SU-DHL-6 (cell line): ENCODE results near the gene GALNT12.

Source experiments
- H2AFZ ChIP-seq: fragments of 200-600 bp; sonication (generic); 2 replicates; pipeline ENCODE4 v1.6.1; 2014; ENCODE audit warnings: low read depth, mild to moderate bottlenecking, moderate library complexity, mixed read lengths, antibody characterized with exemption, low read length; ENCODE audit not compliant: severe bottlenecking
- H3F3A ChIP-seq: fragments of 200-600 bp; shearing (Covaris generic); 2 replicates; pipeline ENCODE4 v1.6.0; 2016; ENCODE audit warnings: antibody characterized with exemption, mild to moderate bottlenecking; ENCODE audit not compliant: insufficient read depth
- H3K27ac ChIP-seq: fragments of 200-600 bp; sonication (generic); 2 replicates; pipeline ENCODE4 v1.5.1; 2016; ENCODE audit warnings: low read depth, mild to moderate bottlenecking, low read length, moderate library complexity, mixed read lengths
- H3K27me3 ChIP-seq: fragments of 200-600 bp; sonication (generic), shearing (Covaris generic); 2 replicates; pipeline ENCODE4 v1.6.0; 2014; ENCODE audit warnings: mild to moderate bottlenecking, low read length
- H3K36me3 ChIP-seq: fragments of 200-600 bp; sonication (generic); 2 replicates; pipeline ENCODE4 v1.6.1; 2014; ENCODE audit warnings: mild to moderate bottlenecking, low read length, mixed read lengths
- H3K4me2 ChIP-seq: fragments of 300-600, 200-600 bp; shearing (Covaris generic), sonication (generic); 2 replicates; pipeline ENCODE4 v1.6.0; 2014; ENCODE audit warnings: low read length, low read depth, mild to moderate bottlenecking; ENCODE audit not compliant: poor library complexity, severe bottlenecking
- H3K4me3 ChIP-seq: fragments of 200-600 bp; sonication (generic); 2 replicates; pipeline ENCODE4 v1.5.1; 2014; ENCODE audit warnings: antibody characterized with exemption, low read length, mild to moderate bottlenecking, mixed read lengths; ENCODE audit not compliant: insufficient read depth, poor library complexity, severe bottlenecking
- H3K79me2 ChIP-seq: fragments of 200-600 bp; sonication (generic); 2 replicates; pipeline ENCODE4 v1.6.1; 2014; ENCODE audit warnings: mild to moderate bottlenecking, low read length, moderate library complexity; ENCODE audit not compliant: insufficient read depth
- H3K9ac ChIP-seq: fragments of 200-600 bp; sonication (generic); 2 replicates; pipeline ENCODE4 v1.7.0; 2014; ENCODE audit warnings: mild to moderate bottlenecking, low read length
- H3K9me2 ChIP-seq: fragments of 200-600 bp; sonication (generic); replicated peaks from 2 replicates; pipeline ENCODE4 v1.6.1; 2014; ENCODE audit warnings: low read length; ENCODE audit not compliant: insufficient read depth
- H3K9me3 ChIP-seq: fragments of 200-600 bp; sonication (generic); 2 replicates; pipeline ENCODE4 v1.6.1; 2014; ENCODE audit warnings: low read length, mixed read lengths; ENCODE audit not compliant: insufficient read depth
- H4K20me1 ChIP-seq: fragments of 200-600 bp; sonication (generic); 2 replicates; pipeline ENCODE4 v1.6.1; 2014; ENCODE audit warnings: low read depth, mild to moderate bottlenecking, antibody characterized with exemption, low read length, moderate library complexity, mixed read lengths
- EZH2phosphoT487 ChIP-seq: fragments of 200-600 bp; sonication (generic), shearing (Covaris generic); conservative IDR thresholded peaks from 2 replicates; pipeline ENCODE4 v1.6.1; 2018; ENCODE audit warnings: mild to moderate bottlenecking, antibody characterized with exemption, low read length, moderate library complexity, mixed read lengths
- TF ChIP-seq, protein P1 (sequence below): fragments of 200-600 bp; sonication (generic); IDR thresholded peaks from one replicate; pipeline ENCODE4 v1.5.1; 2017; ENCODE audit warnings: antibody characterized with exemption, mild to moderate bottlenecking, low read length, moderate library complexity; ENCODE audit not compliant: insufficient read depth, poor library complexity, severe bottlenecking

The GALNT12 gene

DNA sequence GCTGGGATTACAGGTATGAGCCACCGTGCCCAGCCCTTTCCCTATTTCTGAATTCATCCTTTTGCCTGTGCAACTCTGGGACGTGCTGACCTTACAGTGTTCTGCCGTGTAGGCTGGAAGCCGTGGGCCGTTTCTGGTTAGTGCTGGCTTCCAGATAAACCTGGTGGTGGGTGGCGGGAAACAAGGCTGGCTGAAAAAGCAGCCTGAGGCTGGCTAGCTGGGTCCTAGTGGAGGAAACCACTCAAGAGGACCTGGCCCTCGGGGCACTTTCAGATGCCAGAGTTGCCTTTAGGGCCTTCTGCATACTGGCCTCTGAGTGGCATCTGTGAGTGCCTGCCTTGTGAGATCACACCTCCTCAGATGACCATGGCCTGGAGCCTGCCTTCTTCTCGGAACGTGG lies 26.9 kb downstream of the GALNT12 start:
- Histone ChIP-seq H2AFZ (no peak overlapping the region), H4K20me1 (no peaks in the 10 kb centered on the region), H3K9me2 (no peaks in the 10 kb centered on the region), H3K36me3 (no peaks in the 10 kb centered on the region), H3K9ac (no peak overlapping the region), H3F3A (no peaks in the 10 kb centered on the region), H3K79me2 (no peaks in the 10 kb centered on the region), H3K4me2 (no peak overlapping the region), H3K27me3 (no peaks in the 10 kb centered on the region), H3K9me3 (no peaks in the 10 kb centered on the region), H3K27ac (no peak overlapping the region), H3K4me3 (no peak overlapping the region)
- TF ChIP-seq, protein P1, sequence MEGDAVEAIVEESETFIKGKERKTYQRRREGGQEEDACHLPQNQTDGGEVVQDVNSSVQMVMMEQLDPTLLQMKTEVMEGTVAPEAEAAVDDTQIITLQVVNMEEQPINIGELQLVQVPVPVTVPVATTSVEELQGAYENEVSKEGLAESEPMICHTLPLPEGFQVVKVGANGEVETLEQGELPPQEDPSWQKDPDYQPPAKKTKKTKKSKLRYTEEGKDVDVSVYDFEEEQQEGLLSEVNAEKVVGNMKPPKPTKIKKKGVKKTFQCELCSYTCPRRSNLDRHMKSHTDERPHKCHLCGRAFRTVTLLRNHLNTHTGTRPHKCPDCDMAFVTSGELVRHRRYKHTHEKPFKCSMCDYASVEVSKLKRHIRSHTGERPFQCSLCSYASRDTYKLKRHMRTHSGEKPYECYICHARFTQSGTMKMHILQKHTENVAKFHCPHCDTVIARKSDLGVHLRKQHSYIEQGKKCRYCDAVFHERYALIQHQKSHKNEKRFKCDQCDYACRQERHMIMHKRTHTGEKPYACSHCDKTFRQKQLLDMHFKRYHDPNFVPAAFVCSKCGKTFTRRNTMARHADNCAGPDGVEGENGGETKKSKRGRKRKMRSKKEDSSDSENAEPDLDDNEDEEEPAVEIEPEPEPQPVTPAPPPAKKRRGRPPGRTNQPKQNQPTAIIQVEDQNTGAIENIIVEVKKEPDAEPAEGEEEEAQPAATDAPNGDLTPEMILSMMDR: no peak
- no peak for TF ChIP-seq EZH2phosphoT487

DNA sequence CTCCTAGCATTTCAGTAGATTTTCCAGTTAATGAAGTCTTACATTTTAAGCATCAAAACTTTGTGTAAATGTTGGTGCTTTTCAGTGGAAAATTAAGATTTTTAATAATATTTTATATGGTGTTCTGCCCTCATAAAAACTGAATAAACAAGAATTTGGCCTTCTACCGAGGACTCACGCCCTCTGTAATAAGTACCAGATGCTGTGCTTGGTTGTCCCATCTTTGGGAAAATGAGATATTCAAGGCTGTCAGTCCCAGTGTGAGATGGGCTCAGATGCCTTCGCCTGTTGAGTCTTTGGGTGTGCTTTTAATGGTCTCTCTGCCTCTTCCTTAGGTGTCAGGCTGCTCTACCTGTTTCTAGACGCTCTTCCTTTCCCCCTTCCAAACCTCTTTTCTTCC lies 28.7 kb downstream of the GALNT12 start:
- no peaks in the 10 kb centered on the region for H3K9me2 ChIP-seq
- H3K27me3 ChIP-seq: no peaks in the 10 kb centered on the region
- H4K20me1 ChIP-seq: no peaks in the 10 kb centered on the region
- no peaks in the 10 kb centered on the region for H3K79me2 ChIP-seq
- no peaks in the 10 kb centered on the region for H3K36me3 ChIP-seq
- no peak overlapping the region for H3K27ac ChIP-seq
- no peak overlapping the region for H2AFZ ChIP-seq
- H3K4me3 ChIP-seq: no peak overlapping the region
- H3K9me3 ChIP-seq: no peaks in the 10 kb centered on the region
- no peak for TF ChIP-seq EZH2phosphoT487
- TF ChIP-seq, protein P1: no peak
- H3K9ac ChIP-seq: no peak overlapping the region
- H3K4me2 ChIP-seq: no peak overlapping the region
- no peaks in the 10 kb centered on the region for H3F3A ChIP-seq

DNA sequence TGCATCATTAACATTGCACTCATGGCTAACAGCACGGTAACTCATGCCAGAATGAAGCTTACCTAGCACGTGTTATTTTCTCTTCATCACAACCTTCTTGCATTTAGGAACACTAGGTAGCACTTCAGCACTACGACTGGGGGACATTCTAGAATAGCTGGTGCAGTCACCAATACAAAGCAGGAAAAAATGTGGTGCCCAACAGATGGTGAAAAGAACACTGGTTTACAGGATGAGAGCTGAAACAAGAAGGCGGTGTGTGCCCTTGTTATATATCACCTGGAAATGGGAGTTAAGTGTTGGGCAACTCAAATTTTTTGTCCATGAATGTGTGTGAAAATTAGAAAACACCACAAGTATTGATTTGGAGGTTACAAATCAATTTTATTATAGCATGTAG lies 30.0 kb downstream of the GALNT12 start:
- H3F3A ChIP-seq: no peaks in the 10 kb centered on the region
- no peaks in the 10 kb centered on the region for H3K36me3 ChIP-seq
- H2AFZ ChIP-seq: no peak overlapping the region
- no peak overlapping the region for H3K4me2 ChIP-seq
- H3K9ac ChIP-seq: no peak overlapping the region
- H3K79me2 ChIP-seq: no peaks in the 10 kb centered on the region
- H3K9me2 ChIP-seq: no peaks in the 10 kb centered on the region
- H3K4me3 ChIP-seq: no peak overlapping the region
- no peak for TF ChIP-seq EZH2phosphoT487
- TF ChIP-seq, protein P1: no peak
- H3K27me3 ChIP-seq: no peaks in the 10 kb centered on the region
- no peak overlapping the region for H3K27ac ChIP-seq
- no peaks in the 10 kb centered on the region for H3K9me3 ChIP-seq
- no peaks in the 10 kb centered on the region for H4K20me1 ChIP-seq
